SJSA1 (cell line): ENCODE data around the gene TPP1. TPM values are rescaled to one million over a fixed set of nuclear protein-coding genes. Genes with fewer than 3 reads are reported as not detected.

Experiments used
- DNase-seq, 2 experiments: peaks; one replicate each; pipeline ENCODE4 v3.0.0-alpha.2; 2015 to 2020; ENCODE audit warnings: low spot score in 2 of 2, low read depth in 1 of 2
- H3K27ac ChIP-seq: fragments of 250-450 bp; sonication (Bioruptor Pico); 2 replicates; pipeline ENCODE4 v1.5.1; 2020; ENCODE audit warnings: mild to moderate bottlenecking, moderate library complexity
- H3K27me3 ChIP-seq: fragments of 250-450 bp; sonication (Bioruptor Pico); replicated peaks from 2 replicates; pipeline ENCODE4 v1.5.1; 2020; ENCODE audit warnings: mild to moderate bottlenecking, moderate library complexity
- H3K36me3 ChIP-seq: fragments of 250-450 bp; sonication (Bioruptor Pico); 2 replicates; pipeline ENCODE4 v1.5.1; 2020; ENCODE audit warnings: mild to moderate bottlenecking
- H3K4me1 ChIP-seq: fragments of 250-450 bp; sonication (Bioruptor Pico); replicated peaks from 2 replicates; pipeline ENCODE4 v1.6.1; 2021; ENCODE audit warnings: mild to moderate bottlenecking
- H3K4me3 ChIP-seq: fragments of 250-450 bp; sonication (Bioruptor Pico); 2 replicates; pipeline ENCODE4 v1.5.1; 2020; ENCODE audit warnings: mild to moderate bottlenecking
- H3K9me3 ChIP-seq: fragments of 250-450 bp; sonication (Bioruptor Pico); replicated peaks from 2 replicates; pipeline ENCODE4 v1.5.1; 2020; ENCODE audit warnings: mild to moderate bottlenecking
- total RNA-seq: library from RNA; depleted of rRNA; stranded (reverse); fragments of >200 nt; shearing (Covaris generic); gene quantifications from 2 replicates; pipeline ENCODE4 v1.2.3, GENCODE V29; 2014

The TPP1 gene
- total RNA-seq, 1 experiment from 2014 or later: 6.8 TPM

- Histone ChIP-seq H3K27me3 (no peaks in the 10 kb centered on the region), H3K9me3 (no peaks in the 10 kb centered on the region), H3K36me3 (no peaks in the 10 kb centered on the region), H3K4me3 (no peak overlapping the region), H3K27ac (no peak overlapping the region), H3K4me1 (no peaks in the 10 kb centered on the region)
- no peak for DNase-seq
Measured at GRCh38 chr11:6629573-6629891, 10.3 kb upstream of the TPP1 start.

- no peaks in the 10 kb centered on the region for H3K4me1 ChIP-seq
- no peak for DNase-seq
- H3K4me3 ChIP-seq: no peak overlapping the region
- H3K27me3 ChIP-seq: no peaks in the 10 kb centered on the region
- no peaks in the 10 kb centered on the region for H3K36me3 ChIP-seq
- H3K27ac ChIP-seq: no peak overlapping the region
- H3K9me3 ChIP-seq: no peaks in the 10 kb centered on the region
Measured at GRCh38 chr11:6628526-6628925, 9.3 kb upstream of the TPP1 start.

GRCh38 chr11:6627762-6628241 is 8.6 kb upstream of the TPP1 start:
- Histone ChIP-seq H3K4me3 (no peak overlapping the region), H3K27me3 (no peaks in the 10 kb centered on the region), H3K36me3 (no peaks in the 10 kb centered on the region), H3K4me1 (no peaks in the 10 kb centered on the region), H3K27ac (no peak overlapping the region), H3K9me3 (no peaks in the 10 kb centered on the region)
- DNase-seq: no peak

- no peak overlapping the region for H3K27ac ChIP-seq
- no peaks in the 10 kb centered on the region for H3K4me1 ChIP-seq
- H3K9me3 ChIP-seq: no peaks in the 10 kb centered on the region
- H3K27me3 ChIP-seq: no peaks in the 10 kb centered on the region
- DNase-seq: no peak
- no peaks in the 10 kb centered on the region for H3K36me3 ChIP-seq
- H3K4me3 ChIP-seq: no peak overlapping the region
Measured at GRCh38 chr11:6626971-6627761, 7.9 kb upstream of the TPP1 start.

GRCh38 chr11:6625832-6626420 is 6.7 kb upstream of the TPP1 start:
- H3K27me3 ChIP-seq: no peaks in the 10 kb centered on the region
- H3K4me3 ChIP-seq: no peak overlapping the region
- no peaks in the 10 kb centered on the region for H3K4me1 ChIP-seq
- no peaks in the 10 kb centered on the region for H3K9me3 ChIP-seq
- no peaks in the 10 kb centered on the region for H3K36me3 ChIP-seq
- no peak for DNase-seq
- H3K27ac ChIP-seq: no peak overlapping the region

GRCh38 chr11:6625156-6625831 is 6.1 kb upstream of the TPP1 start:
- H3K27ac ChIP-seq: no peak overlapping the region
- H3K4me1 ChIP-seq: no peaks in the 10 kb centered on the region
- no peak overlapping the region for H3K4me3 ChIP-seq
- H3K27me3 ChIP-seq: no peaks in the 10 kb centered on the region
- no peaks in the 10 kb centered on the region for H3K36me3 ChIP-seq
- H3K9me3 ChIP-seq: no peaks in the 10 kb centered on the region
- DNase-seq: no peak

GRCh38 chr11:6623391-6624363 is 4.5 kb upstream of the TPP1 start:
- Histone ChIP-seq H3K4me3 (no peak overlapping the region), H3K27ac (no peak overlapping the region), H3K9me3 (no peaks in the 10 kb centered on the region), H3K4me1 (peaks cover 1% of the 10 kb centered on the region), H3K36me3 (no peaks in the 10 kb centered on the region), H3K27me3 (no peaks in the 10 kb centered on the region)
- DNase-seq: no peak

GRCh38 chr11:6622261-6623171 is 3.3 kb upstream of the TPP1 start:
- DNase-seq: no peak
- H3K9me3 ChIP-seq: no peaks in the 10 kb centered on the region
- H3K27me3 ChIP-seq: no peaks in the 10 kb centered on the region
- H3K27ac ChIP-seq: no peak overlapping the region
- no peak overlapping the region for H3K4me3 ChIP-seq
- H3K36me3 ChIP-seq: no peaks in the 10 kb centered on the region
- H3K4me1 ChIP-seq: peaks cover 11% of the 10 kb centered on the region

- Histone ChIP-seq H3K4me1 (peaks cover 17% of the 10 kb centered on the region), H3K36me3 (no peaks in the 10 kb centered on the region), H3K9me3 (no peaks in the 10 kb centered on the region), H3K4me3 (no peak overlapping the region), H3K27me3 (no peaks in the 10 kb centered on the region), H3K27ac (no peak overlapping the region)
- DNase-seq: no peak
Measured at GRCh38 chr11:6621711-6622211, 2.5 kb upstream of the TPP1 start.

GRCh38 chr11:6620636-6621035 is 1.4 kb upstream of the TPP1 start:
- H3K27ac ChIP-seq: no peak overlapping the region
- DNase-seq: no peak

GRCh38 chr11:6618117-6619003 is 862 bp downstream of the TPP1 start:
- Histone ChIP-seq H3K27me3 (no peaks in the 10 kb centered on the region), H3K9me3 (no peaks in the 10 kb centered on the region), H3K4me3 (peak overlapping the region; percentile 49), H3K36me3 (peaks cover 4% of the 10 kb centered on the region), H3K4me1 (peaks cover 19% of the 10 kb centered on the region), H3K27ac (no peak overlapping the region)
- peak; percentile 52 to 74 for DNase-seq

More at GRCh38 chr11:6620636-6621035, 1.4 kb upstream of the TPP1 start:
- no peaks in the 10 kb centered on the region; the same call in 1 of the 2 replicates for H3K36me3 ChIP-seq
- no peak overlapping the region for H3K4me3 ChIP-seq
- H3K27me3 ChIP-seq: no peaks in the 10 kb centered on the region
- peaks cover 19% of the 10 kb centered on the region for H3K4me1 ChIP-seq
- H3K9me3 ChIP-seq: no peaks in the 10 kb centered on the region
